Activated T-helper 1 cell treated with anti-CD3 and anti-CD28 coated beads, Interleukin-2, amount 50 U/mL, for 16 hours (primary cell): ENCODE data around the gene XAGE3.
"Not testable (repeated sequence)": the region's sequence is repeated elsewhere in the genome, so short reads cannot be mapped to it uniquely, and the experiment has no call there.

Source experiments
- DNase-seq, 2 donors: peaks; one replicate each; pipeline ENCODE4 v3.0.0-alpha.2; 2020; ENCODE audit warnings: low read depth in 1 of 2, low spot score in 1 of 2

The XAGE3 gene

DNA sequence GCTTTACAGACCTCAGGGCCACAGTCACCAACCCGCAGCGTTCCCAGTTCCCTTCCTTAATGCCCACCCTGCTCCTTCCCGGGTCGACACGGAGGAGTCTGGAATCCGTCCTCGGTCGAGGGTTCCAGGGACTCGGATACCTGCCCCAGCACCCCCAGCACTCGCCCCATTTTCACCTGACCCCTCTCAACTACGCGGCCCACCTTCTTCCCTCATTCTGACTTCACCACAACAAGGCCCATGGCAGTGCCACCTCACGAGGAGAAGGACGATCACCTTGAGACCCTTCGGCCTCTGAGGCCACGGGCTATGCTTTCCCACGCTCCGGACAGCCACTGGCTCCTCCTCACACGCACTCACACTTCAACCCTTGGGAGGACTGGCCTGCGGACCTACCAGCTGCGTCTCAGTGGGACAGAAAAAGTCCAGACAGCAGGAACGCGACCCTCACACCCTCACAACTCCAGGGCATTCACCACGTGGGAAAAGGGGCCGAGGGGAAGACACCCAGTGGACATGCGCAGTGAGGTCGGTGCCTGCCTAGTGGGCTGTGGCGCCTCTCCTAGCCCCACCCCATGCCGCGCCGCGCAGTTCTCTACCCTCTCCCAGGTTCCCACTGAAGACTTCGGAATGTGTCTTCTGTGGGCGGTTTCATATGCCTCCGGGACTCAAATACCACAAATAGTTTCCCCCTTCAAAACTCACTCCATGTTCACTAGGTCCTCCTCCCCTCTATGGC, at the start of gene XAGE3:
TSS of gene XAGE3 (minus strand) at position 474 of the 739 bp plus-strand sequence. CDS start 950 bp downstream, outside the sequence.
- DNase-seq, result no peak

GRCh38 chrX:52914704-52915103, 46.8 kb upstream of the XAGE3 start:
- not testable (repeated sequence) for DNase-seq

GRCh38 chrX:52913681-52914080, 45.8 kb upstream of the XAGE3 start:
- not testable (repeated sequence) for DNase-seq

GRCh38 chrX:52909313-52909969, 41.6 kb upstream of the XAGE3 start:
- DNase-seq, result not testable (repeated sequence)

DNA sequence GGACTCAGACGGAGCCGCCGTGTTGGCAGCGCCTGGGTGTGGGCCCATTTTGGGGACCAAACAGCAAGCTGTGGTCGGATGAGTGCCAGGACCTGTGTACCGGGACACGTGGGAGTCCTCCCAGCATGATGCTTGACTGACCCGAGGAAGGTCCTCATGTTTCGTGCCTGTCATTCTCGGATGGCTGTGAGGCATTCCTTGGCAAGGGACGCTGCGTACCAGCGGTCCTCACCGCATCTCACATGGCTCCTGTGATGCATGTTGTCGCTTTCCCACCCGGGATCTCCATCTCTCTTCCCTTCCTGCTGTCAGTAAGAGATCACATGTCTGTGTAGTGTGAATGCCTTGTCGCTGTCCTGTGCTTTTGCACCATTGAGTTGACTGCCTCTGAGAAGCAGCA, 40.0 kb upstream of the XAGE3 start:
- DNase-seq, result not testable (repeated sequence)

GRCh38 chrX:52907137-52907536, 39.3 kb upstream of the XAGE3 start:
- DNase-seq, result not testable (repeated sequence)

- not testable (repeated sequence) for DNase-seq
These were observed 38.2 kb upstream of the XAGE3 start for GRCh38 chrX:52906072-52906471.

GRCh38 chrX:52905531-52905930, 37.6 kb upstream of the XAGE3 start:
- not testable (repeated sequence) for DNase-seq

DNA sequence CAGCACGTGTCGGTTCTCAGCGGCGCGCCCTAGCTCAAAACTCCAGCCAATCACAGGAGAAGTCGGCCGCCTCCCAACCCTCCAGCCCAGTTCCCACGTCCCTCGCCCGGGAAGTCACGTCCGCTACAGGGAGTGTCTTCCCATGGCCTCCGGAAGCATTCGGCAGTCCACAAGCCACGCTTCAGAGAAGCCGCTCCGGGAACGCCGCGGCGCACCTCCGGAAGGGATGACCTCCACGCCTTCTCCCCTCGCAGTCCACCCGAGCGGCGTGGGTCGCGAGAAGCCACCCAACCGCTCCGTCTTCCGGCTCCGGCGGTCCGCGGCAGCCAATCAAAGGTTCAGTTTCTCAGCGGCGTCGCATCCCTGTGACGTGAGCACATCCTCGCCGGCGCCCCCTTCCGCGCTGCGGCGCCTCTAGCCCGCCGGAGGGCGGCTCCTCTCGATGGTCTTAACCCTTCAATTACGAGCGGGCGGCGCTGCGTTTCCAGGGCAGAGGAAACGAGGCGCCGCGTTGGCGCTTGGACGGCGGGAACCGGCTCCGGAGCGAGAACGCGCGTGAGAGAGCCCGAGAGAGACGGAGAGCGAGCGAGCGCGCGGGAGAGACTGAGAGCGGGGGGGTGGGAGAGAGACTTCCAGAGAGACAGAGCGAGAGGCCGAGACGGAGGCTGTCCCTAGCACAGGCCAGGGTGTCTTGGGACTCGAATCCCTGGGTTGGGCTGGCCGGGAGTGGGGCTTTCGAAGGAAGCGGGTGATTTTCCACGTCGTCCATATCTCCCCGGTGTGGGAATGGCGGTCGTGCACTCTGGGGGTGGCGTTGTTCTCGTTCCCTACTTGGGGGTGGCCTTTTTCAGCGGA, 29.2 kb upstream of the XAGE3 start, which contains the start of gene FAM156B:
TSS of gene FAM156B (plus strand) at position 476 of the 855 bp plus-strand sequence. CDS start 9,896 bp downstream, outside the sequence.
- not testable (repeated sequence) for DNase-seq

DNA sequence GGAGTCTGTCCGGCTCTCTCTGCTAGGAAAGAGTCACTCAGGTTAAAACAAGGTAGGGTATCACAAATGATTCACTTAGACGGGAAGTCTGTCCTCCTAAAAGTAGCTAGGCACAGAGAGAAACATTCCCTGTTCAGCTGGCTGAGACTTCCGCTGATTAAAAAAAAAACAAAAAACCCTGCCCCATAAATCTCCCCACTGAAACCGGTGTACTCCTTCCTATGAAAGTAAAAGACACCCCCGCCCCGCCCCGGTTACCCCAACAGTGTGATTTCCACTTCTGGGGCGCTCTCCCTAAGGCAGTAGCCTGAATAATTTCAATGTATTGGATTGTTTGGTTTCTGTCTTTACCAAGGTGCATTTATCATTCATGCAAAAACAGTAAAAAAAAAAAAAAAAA, 28.6 kb upstream of the XAGE3 start:
- DNase-seq, result not testable (repeated sequence)

DNA sequence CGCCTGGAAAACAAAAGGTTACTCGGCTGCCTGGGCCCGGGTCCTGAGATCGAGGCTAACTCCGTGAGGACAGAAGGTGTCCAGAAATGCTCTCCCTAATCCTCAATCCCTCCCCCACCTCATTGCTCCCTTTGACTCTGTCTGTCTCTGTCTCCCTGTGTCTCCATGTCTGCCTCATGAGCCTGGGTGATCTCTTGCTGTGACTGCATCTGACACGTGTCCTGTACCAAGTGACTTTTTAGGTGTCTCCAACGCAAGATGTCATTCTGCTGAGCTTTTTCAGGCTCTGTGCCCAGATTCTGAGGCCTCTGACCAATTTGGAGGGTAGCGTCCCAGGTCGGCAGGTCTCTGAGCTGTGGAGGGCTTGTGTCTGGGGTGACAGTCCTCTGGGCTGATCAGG, 20.2 kb upstream of the XAGE3 start:
- DNase-seq, result not testable (repeated sequence)

DNA sequence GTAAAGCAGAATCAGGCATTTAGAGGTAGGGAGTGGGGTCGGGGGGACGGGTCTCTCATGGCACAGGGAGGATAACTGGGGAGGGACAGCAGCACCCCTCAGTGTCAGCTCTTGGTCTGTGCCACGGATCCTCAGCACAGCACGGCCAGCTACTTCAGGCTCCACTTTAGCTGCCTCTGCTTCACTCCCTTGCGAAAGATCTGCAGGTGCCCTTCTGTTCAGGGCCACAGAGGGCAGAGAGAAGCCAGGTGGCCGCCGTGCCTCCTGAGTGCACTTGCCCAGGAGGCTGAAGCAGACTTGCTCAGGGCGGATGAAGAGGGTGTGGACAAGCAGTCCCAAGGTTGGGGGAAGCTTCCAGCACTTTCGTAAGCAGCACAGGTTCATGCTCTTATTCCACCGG, 19.6 kb upstream of the XAGE3 start:
- DNase-seq, result not testable (repeated sequence)

- not testable (repeated sequence) for DNase-seq
These were observed 8.5 kb upstream of the XAGE3 start for GRCh38 chrX:52876386-52876785.

DNA sequence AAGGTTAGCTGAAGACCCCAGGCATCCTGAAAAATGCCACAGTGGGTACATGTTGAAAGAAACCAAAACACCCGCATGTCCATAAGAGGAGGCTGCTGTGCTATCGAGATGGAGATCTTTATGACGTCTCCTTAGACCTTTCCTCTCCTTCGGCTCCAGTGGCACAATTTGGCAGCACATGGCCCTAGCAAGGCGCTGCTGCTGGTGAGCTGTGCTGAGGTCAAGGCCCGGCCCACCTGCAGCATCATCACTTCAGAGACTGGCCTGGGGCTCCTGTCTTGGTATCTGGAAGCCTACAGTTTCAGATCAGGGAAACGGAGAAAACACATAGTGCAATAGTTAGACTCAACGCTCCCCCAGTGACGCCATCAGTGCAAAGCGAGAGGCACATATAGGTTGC, 7.6 kb upstream of the XAGE3 start:
- not testable (repeated sequence) for DNase-seq

GRCh38 chrX:52874661-52875060, 6.8 kb upstream of the XAGE3 start:
- no peak for DNase-seq

- not testable (repeated sequence) for DNase-seq
These were observed 5.9 kb upstream of the XAGE3 start for GRCh38 chrX:52873825-52874224.

DNA sequence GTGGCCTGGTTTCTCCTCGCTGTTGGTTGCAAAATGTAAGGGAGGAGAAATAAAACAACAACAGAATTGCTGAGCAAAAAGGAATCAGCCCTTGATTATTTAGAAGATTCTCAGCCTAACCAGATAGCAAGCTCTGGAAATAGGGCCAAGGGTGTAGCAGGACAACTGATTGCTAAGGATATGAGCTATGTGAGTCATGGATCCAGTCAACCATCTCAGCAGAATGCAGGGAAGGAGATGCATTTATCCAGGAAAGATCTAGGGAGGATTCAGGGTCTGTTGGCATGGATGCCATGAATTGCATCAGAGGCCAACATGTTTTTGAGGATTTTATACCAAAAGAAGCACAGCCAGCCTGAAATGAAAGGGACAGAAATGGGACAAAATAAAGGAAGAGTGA, 2.2 kb upstream of the XAGE3 start:
- DNase-seq, result no peak

DNA sequence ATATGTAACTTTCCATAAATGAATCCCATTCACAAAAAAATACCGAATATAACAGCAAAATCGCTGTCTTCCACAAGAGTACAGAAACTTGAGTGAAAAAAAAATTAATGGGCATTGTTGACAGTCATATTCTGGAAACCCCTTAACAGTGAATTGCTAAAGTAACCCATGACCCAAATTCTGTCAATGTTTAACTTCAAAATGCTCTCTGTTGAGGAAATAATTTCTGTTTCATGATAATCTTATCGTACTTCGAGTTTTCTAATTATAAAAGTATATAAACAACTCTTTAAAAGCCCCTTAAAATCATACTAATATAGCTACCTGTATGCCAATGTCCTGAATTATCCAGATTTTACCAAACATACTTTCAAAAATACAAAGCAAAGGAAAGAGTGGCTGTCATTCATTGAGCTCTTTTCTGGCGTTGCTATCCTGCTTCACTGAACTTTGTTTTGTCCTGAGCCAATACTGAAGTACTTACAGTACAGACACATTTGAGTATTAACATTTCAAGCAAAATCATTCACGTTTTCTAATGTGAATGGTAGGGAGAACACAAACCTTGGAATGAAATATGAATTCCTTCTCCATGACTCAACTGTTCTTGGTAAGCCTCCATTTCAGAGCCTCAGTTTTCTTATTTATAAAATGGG, 2.4 kb downstream of the XAGE3 start:
- no peak for DNase-seq

DNA sequence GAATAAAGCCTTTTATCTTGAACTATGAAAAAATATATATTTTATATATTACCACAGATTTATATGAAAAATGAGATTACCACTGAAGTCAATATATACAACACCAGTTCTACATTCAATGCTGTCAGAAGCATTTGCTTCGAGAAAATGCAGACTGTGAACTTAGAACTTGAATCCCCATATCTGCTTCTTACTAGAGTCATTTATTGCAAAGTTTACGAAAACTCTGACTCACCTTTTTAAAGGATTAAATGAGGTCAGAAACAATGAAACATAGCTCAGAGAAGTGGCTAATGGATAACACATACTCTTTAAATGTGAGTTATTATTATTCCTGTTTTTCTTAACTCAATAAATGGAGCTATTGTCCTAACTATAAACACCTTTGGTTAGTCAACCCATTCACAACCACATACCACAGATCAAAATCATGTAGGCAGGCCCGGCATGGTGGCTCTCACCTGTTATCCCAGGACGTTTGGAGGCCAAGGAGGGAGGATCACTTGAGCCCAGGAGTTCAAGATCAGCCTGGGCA, 10.8 kb downstream of the XAGE3 start:
- not testable (repeated sequence) for DNase-seq

DNA sequence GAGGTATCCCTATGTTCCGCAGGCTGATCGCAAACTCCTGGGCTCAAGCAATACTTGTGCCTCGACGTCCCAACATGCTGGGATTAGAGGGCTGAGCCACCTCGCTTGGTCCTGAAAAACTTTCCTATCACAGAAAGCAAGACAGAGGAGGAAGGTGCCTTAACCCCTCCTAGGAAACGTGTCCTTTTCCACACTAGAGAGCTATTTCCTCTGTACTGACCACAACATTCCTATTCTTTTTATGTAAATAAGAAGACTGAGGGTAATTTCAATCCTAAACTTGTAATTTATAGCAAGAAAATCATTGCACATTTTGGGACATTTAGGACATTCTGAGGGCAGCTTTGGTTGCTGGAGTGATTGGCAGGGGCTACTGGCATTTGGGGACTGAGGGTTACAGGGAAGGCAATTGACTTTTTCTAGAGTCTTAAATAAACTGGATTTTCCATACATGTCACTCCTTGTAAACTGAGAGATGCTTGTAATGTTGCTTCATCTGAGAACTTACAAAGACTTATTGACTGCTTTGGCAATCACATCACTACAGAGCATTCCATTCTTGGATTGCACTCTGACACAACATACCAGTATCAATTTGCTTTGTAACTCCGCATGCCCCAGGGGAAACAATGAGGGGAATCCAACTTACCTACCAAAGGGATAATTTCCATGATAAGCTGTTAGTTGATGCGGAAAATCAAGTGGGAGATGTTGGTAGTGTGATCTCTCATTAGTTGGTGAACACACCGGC, 15.6 kb downstream of the XAGE3 start:
- no peak for DNase-seq
